ENCODE results near the gene LAMTOR2.

GRCh38 chr1:156026588-156026987, 28.0 kb upstream of the LAMTOR2 start:
- no peak for TF ChIP-seq REST (IDR thresholded peaks at IDR 0.05; ENCODE audit: low read depth)
- TF ChIP-seq POLR2AphosphoS5 (IDR thresholded peaks at IDR 0.05; ENCODE audit: low read depth, low read length) = no peak
- no peak for TF ChIP-seq POLR2A (IDR thresholded peaks at IDR 0.05; ENCODE audit: borderline replicate concordance, extremely low read depth, insufficient read depth, insufficient read length)
- TF ChIP-seq FOSL1 (IDR thresholded peaks at IDR 0.05; ENCODE audit: low read depth) = no peak
- TF ChIP-seq RAD21 (IDR thresholded peaks at IDR 0.05; ENCODE audit: low read depth) = no peak
- no peak for TF ChIP-seq CTCF (IDR thresholded peaks at IDR 0.05 in 2 of 3, conservative IDR thresholded peaks at IDR 0.05 in 1 of 3; ENCODE audit: borderline replicate concordance in 1 of 3, insufficient read depth in 1 of 3, low read depth in 2 of 3, low read length in 2 of 3)
- no peak for TF ChIP-seq EZH2phosphoT487 (IDR thresholded peaks at IDR 0.05; ENCODE audit: borderline replicate concordance)
- no peak for TF ChIP-seq CBX3 (IDR thresholded peaks at IDR 0.05; ENCODE audit: low read depth)
- TF ChIP-seq ZNF274 (IDR thresholded peaks at IDR 0.05; ENCODE audit: low read depth, low read length) = no peak
- TF ChIP-seq ZBTB33 (IDR thresholded peaks at IDR 0.05; ENCODE audit: extremely low read depth, insufficient replicate concordance, low read length) = no peak
- no peak for TF ChIP-seq SP1 (IDR thresholded peaks at IDR 0.05; ENCODE audit: low read depth)
- TF ChIP-seq YY1 (IDR thresholded peaks at IDR 0.05; ENCODE audit: extremely low read depth, insufficient replicate concordance, low read depth, low read length) = no peak
- TF ChIP-seq TCF7L2 (IDR thresholded peaks at IDR 0.05; ENCODE audit: borderline replicate concordance, extremely low read depth, insufficient read depth, insufficient read length) = no peak
- no peak for TF ChIP-seq EGR1 (IDR thresholded peaks at IDR 0.05; ENCODE audit: low read depth)

All from HCT116 (cell line).